Measurements from ENCODE around the gene FILIP1L.
"Not testable (repeated sequence)": the region's sequence is repeated elsewhere in the genome, so short reads cannot be mapped to it uniquely, and the experiment has no call there.

The FILIP1L gene

GRCh38 chr3:100053951-100054620, 60.2 kb downstream of the FILIP1L start:
- no peak for DNase-seq (ENCODE audit: low read depth)

GRCh38 chr3:100051513-100051912, 62.8 kb downstream of the FILIP1L start:
- not testable (repeated sequence) for DNase-seq (ENCODE audit: low read depth); H3K4me3 ChIP-seq (ENCODE audit: low read depth, low read length)

More at GRCh38 chr3:100053951-100054620, 60.2 kb downstream of the FILIP1L start:
- H3K4me3 ChIP-seq (ENCODE audit: low read depth, low read length) = no peak overlapping the region

GRCh38 chr3:100048248-100048647, 66.1 kb downstream of the FILIP1L start:
- no peak overlapping the region for H3K4me3 ChIP-seq (ENCODE audit: low read depth, low read length)
- no peak for DNase-seq (ENCODE audit: low read depth)

GRCh38 chr3:100047455-100048141, 66.7 kb downstream of the FILIP1L start:
- DNase-seq (ENCODE audit: low read depth) = peak; percentile 87
- no peak overlapping the region for H3K4me3 ChIP-seq (ENCODE audit: low read depth, low read length)

GRCh38 chr3:100046986-100047385, 67.3 kb downstream of the FILIP1L start:
- no peak overlapping the region for H3K4me3 ChIP-seq (ENCODE audit: low read depth, low read length)
- no peak for DNase-seq (ENCODE audit: low read depth)

GRCh38 chr3:100045696-100046095, 68.6 kb downstream of the FILIP1L start:
- DNase-seq (ENCODE audit: low read depth) = peak; percentile 98
- H3K4me3 ChIP-seq (ENCODE audit: low read depth, low read length) = no peak overlapping the region

- H3K4me3 ChIP-seq (ENCODE audit: low read depth, low read length) = no peak overlapping the region
- no peak for DNase-seq (ENCODE audit: low read depth)
Observed at GRCh38 chr3:100044369-100044768, 69.9 kb downstream of the FILIP1L start.

- no peak for DNase-seq (ENCODE audit: low read depth)
- no peak overlapping the region for H3K4me3 ChIP-seq (ENCODE audit: low read depth, low read length)
Observed at GRCh38 chr3:100043271-100043670, 71.0 kb downstream of the FILIP1L start.

- peak; percentile 78 for DNase-seq (ENCODE audit: low read depth)
Observed at GRCh38 chr3:100042166-100042981, 71.9 kb downstream of the FILIP1L start.

GRCh38 chr3:100041328-100041749, 73.0 kb downstream of the FILIP1L start:
- peak; percentile 73 for DNase-seq (ENCODE audit: low read depth)
- H3K4me3 ChIP-seq (ENCODE audit: low read depth, low read length) = no peak overlapping the region

More at GRCh38 chr3:100042166-100042981, 71.9 kb downstream of the FILIP1L start:
- H3K4me3 ChIP-seq (ENCODE audit: low read depth, low read length) = no peak overlapping the region

- DNase-seq (ENCODE audit: low read depth) = peak; percentile 71
- H3K4me3 ChIP-seq (ENCODE audit: low read depth, low read length) = no peak overlapping the region
Observed at GRCh38 chr3:100040451-100041225, 73.7 kb downstream of the FILIP1L start.

- H3K4me3 ChIP-seq (ENCODE audit: low read depth, low read length) = no peak overlapping the region
Observed at GRCh38 chr3:100039075-100039474, 75.2 kb downstream of the FILIP1L start.

GRCh38 chr3:100033903-100034471, 80.3 kb downstream of the FILIP1L start:
- H3K4me3 ChIP-seq (ENCODE audit: low read depth, low read length) = no peak overlapping the region
- DNase-seq (ENCODE audit: low read depth) = no peak

More at GRCh38 chr3:100039075-100039474, 75.2 kb downstream of the FILIP1L start:
- DNase-seq (ENCODE audit: low read depth) = no peak

- no peak overlapping the region for H3K4me3 ChIP-seq (ENCODE audit: low read depth, low read length)
- peak; percentile 68 for DNase-seq (ENCODE audit: low read depth)
Observed at GRCh38 chr3:100033184-100033583, 81.1 kb downstream of the FILIP1L start.

- peak; percentile 59 for DNase-seq (ENCODE audit: low read depth)
- H3K4me3 ChIP-seq (ENCODE audit: low read depth, low read length) = no peak overlapping the region
Observed at GRCh38 chr3:100032243-100032642, 82.1 kb downstream of the FILIP1L start.

GRCh38 chr3:100030914-100031425, 83.3 kb downstream of the FILIP1L start:
- DNase-seq (ENCODE audit: low read depth) = no peak
- H3K4me3 ChIP-seq (ENCODE audit: low read depth, low read length) = no peak overlapping the region

- DNase-seq (ENCODE audit: low read depth) = no peak
Observed at GRCh38 chr3:100030346-100030745, 84.0 kb downstream of the FILIP1L start.

GRCh38 chr3:100029689-100030088, 84.6 kb downstream of the FILIP1L start:
- no peak for DNase-seq (ENCODE audit: low read depth)
- H3K4me3 ChIP-seq (ENCODE audit: low read depth, low read length) = no peak overlapping the region

More at GRCh38 chr3:100030346-100030745, 84.0 kb downstream of the FILIP1L start:
- no peak overlapping the region for H3K4me3 ChIP-seq (ENCODE audit: low read depth, low read length)

GRCh38 chr3:100029052-100029451, 85.2 kb downstream of the FILIP1L start:
- no peak overlapping the region for H3K4me3 ChIP-seq (ENCODE audit: low read depth, low read length)
- DNase-seq (ENCODE audit: low read depth) = no peak
